B cell (primary cell): ENCODE measurements around the gene RASL10A.

Source experiments
- EZH2 ChIP-seq: IDR thresholded peaks from 2 replicates; pipeline ENCODE4 v1.6.1; 2012; ENCODE audit warnings: borderline replicate concordance, low read depth, mild to moderate bottlenecking, moderate library complexity, low read length; ENCODE audit not compliant: insufficient read depth, poor library complexity, severe bottlenecking
- TF ChIP-seq, protein P1 (sequence below): fragments of 200-600 bp; IDR thresholded peaks from one replicate; pipeline ENCODE4 v1.8.0; 2022; ENCODE audit warnings: antibody characterized with exemption, mild to moderate bottlenecking

DNA sequence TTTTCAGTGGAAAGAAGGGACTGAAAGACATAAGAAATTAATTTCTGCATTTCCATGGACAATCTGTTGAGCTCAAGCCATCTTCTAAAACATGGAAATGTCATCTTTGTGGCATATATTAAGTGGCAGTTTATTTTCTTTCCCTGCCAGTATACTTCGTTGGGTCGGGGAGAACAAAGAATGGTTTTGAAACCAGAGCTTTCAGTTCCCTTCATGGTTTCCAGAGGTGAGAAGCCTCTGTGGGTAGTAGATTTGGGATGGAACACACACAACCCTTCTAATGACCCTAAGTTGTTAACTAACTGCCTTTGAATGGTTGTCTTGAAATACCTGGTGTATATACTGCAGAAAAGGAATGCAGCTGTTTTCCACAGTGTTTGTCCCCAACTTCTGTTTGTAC is 26.7 kb downstream of the RASL10A start:
- TF ChIP-seq, protein P1, sequence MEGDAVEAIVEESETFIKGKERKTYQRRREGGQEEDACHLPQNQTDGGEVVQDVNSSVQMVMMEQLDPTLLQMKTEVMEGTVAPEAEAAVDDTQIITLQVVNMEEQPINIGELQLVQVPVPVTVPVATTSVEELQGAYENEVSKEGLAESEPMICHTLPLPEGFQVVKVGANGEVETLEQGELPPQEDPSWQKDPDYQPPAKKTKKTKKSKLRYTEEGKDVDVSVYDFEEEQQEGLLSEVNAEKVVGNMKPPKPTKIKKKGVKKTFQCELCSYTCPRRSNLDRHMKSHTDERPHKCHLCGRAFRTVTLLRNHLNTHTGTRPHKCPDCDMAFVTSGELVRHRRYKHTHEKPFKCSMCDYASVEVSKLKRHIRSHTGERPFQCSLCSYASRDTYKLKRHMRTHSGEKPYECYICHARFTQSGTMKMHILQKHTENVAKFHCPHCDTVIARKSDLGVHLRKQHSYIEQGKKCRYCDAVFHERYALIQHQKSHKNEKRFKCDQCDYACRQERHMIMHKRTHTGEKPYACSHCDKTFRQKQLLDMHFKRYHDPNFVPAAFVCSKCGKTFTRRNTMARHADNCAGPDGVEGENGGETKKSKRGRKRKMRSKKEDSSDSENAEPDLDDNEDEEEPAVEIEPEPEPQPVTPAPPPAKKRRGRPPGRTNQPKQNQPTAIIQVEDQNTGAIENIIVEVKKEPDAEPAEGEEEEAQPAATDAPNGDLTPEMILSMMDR: no peak
- TF ChIP-seq EZH2: no peak
